Measurements from ENCODE around the gene MGP.

GRCh38 chr12:14920475-14921126 lies 34.9 kb upstream of the MGP start:
- TF ChIP-seq, protein P1, sequence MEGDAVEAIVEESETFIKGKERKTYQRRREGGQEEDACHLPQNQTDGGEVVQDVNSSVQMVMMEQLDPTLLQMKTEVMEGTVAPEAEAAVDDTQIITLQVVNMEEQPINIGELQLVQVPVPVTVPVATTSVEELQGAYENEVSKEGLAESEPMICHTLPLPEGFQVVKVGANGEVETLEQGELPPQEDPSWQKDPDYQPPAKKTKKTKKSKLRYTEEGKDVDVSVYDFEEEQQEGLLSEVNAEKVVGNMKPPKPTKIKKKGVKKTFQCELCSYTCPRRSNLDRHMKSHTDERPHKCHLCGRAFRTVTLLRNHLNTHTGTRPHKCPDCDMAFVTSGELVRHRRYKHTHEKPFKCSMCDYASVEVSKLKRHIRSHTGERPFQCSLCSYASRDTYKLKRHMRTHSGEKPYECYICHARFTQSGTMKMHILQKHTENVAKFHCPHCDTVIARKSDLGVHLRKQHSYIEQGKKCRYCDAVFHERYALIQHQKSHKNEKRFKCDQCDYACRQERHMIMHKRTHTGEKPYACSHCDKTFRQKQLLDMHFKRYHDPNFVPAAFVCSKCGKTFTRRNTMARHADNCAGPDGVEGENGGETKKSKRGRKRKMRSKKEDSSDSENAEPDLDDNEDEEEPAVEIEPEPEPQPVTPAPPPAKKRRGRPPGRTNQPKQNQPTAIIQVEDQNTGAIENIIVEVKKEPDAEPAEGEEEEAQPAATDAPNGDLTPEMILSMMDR (IDR thresholded peaks at IDR 0.05; ENCODE audit: low read length): no peak
- no peak for TF ChIP-seq EZH2 (IDR thresholded peaks at IDR 0.05; ENCODE audit: borderline replicate concordance, low read length)
